ENCODE data around the gene LOXL1.

The LOXL1 gene

GRCh38 chr15:73955326-73955725 lies 29.1 kb downstream of the LOXL1 start:
- DNase-seq (ENCODE audit: low read depth), result no peak
- H3K4me3 ChIP-seq (ENCODE audit: low read length), result no peak overlapping the region
- no peak for TF ChIP-seq CTCF (IDR thresholded peaks at IDR 0.05; ENCODE audit: insufficient read depth, low read depth, low read length, missing control alignments)

- no peak for TF ChIP-seq CTCF (IDR thresholded peaks at IDR 0.05; ENCODE audit: insufficient read depth, low read depth, low read length, missing control alignments)
- no peak for DNase-seq (ENCODE audit: low read depth)
- H3K4me3 ChIP-seq (ENCODE audit: low read length), result no peak overlapping the region
Observed at GRCh38 chr15:73955861-73956742, 29.8 kb downstream of the LOXL1 start.

GRCh38 chr15:73956743-73957135 lies 30.5 kb downstream of the LOXL1 start:
- peak; percentile 62 for DNase-seq (ENCODE audit: low read depth)
- H3K4me3 ChIP-seq (ENCODE audit: low read length), result no peak overlapping the region

GRCh38 chr15:73957276-73957675 lies 31.0 kb downstream of the LOXL1 start:
- DNase-seq (ENCODE audit: low read depth), result no peak
- no peak for TF ChIP-seq CTCF (IDR thresholded peaks at IDR 0.05; ENCODE audit: insufficient read depth, low read depth, low read length, missing control alignments)
- no peak overlapping the region for H3K4me3 ChIP-seq (ENCODE audit: low read length)

More at GRCh38 chr15:73956743-73957135, 30.5 kb downstream of the LOXL1 start:
- TF ChIP-seq CTCF (IDR thresholded peaks at IDR 0.05; ENCODE audit: insufficient read depth, low read depth, low read length, missing control alignments), result no peak

- no peak for DNase-seq (ENCODE audit: low read depth)
- no peak for TF ChIP-seq CTCF (IDR thresholded peaks at IDR 0.05; ENCODE audit: insufficient read depth, low read depth, low read length, missing control alignments)
- H3K4me3 ChIP-seq (ENCODE audit: low read length), result no peak overlapping the region
Observed at GRCh38 chr15:73957785-73958184, 31.5 kb downstream of the LOXL1 start.

- TF ChIP-seq CTCF (IDR thresholded peaks at IDR 0.05; ENCODE audit: insufficient read depth, low read depth, low read length, missing control alignments), result no peak
- DNase-seq (ENCODE audit: low read depth), result no peak
- no peak overlapping the region for H3K4me3 ChIP-seq (ENCODE audit: low read length)
Observed at GRCh38 chr15:73959012-73959581, 32.8 kb downstream of the LOXL1 start.

Measured in epithelial cell of esophagus (primary cell).